Tibial artery (tissue), 4 donors: ENCODE results near the gene ZER1.
A peak's percentile ranks its signal among the peaks of the same experiment; 100 is the strongest.

Source experiments
- DNase-seq, 2 donors: peaks; one replicate each; pipeline ENCODE4 v3.0.0-alpha.2; 2019
- H3K27ac ChIP-seq, 2 donors: fragments of 200-600 bp; sonication (generic) in 1 of 2; 1 replicate in 1 of 2; 2 replicates in 1 of 2; pipeline ENCODE4 v1.5.1; 2018 to 2019; ENCODE audit warnings: mild to moderate bottlenecking in 1 of 2
- H3K27me3 ChIP-seq, 2 donors: fragments of 200-600 bp; sonication (generic) in 1 of 2; one replicate each; pipeline versions ENCODE4 v1.5.1 to v1.6.0; 2016 to 2019
- H3K36me3 ChIP-seq, 3 donors: fragments of 200-600 bp; sonication (generic) in 2 of 3; one replicate each; pipeline ENCODE4 v1.5.1; 2016 to 2019; ENCODE audit warnings: mild to moderate bottlenecking in 2 of 3
- H3K4me1 ChIP-seq, 4 donors: fragments of 200-600 bp; sonication (generic) in 2 of 4; 1 replicate in 3 of 4; 2 replicates in 1 of 4; pipeline ENCODE4 v1.5.1; 2016 to 2019
- H3K4me3 ChIP-seq, 2 donors: fragments of 200-600 bp; sonication (generic) in 1 of 2; 1 replicate in 1 of 2; 2 replicates in 1 of 2; pipeline ENCODE4 v1.5.1; 2018 to 2019; ENCODE audit warnings: mild to moderate bottlenecking in 2 of 2
- H3K9me3 ChIP-seq, 3 donors: fragments of 200-600 bp; sonication (generic) in 1 of 3; one replicate each; pipeline ENCODE4 v1.5.1; 2016 to 2019
- CTCF ChIP-seq, 2 experiments: fragments of 200-600 bp in 1 of 2; fragments of 450-650 bp in 1 of 2; IDR thresholded peaks; one replicate each; pipeline ENCODE4 v1.5.1; 2017 to 2019; ENCODE audit warnings: antibody characterized with exemption in 2 of 2, mild to moderate bottlenecking in 1 of 2, moderate library complexity in 1 of 2
- intact Hi-C: fragments of 100-400 bp; cut with DNase I; formaldehyde crosslinking; loops from one replicate; pipeline ENCODE4 v1.15.0; 2023; ENCODE audit warnings: low total_unique reads

The ZER1 gene

DNA sequence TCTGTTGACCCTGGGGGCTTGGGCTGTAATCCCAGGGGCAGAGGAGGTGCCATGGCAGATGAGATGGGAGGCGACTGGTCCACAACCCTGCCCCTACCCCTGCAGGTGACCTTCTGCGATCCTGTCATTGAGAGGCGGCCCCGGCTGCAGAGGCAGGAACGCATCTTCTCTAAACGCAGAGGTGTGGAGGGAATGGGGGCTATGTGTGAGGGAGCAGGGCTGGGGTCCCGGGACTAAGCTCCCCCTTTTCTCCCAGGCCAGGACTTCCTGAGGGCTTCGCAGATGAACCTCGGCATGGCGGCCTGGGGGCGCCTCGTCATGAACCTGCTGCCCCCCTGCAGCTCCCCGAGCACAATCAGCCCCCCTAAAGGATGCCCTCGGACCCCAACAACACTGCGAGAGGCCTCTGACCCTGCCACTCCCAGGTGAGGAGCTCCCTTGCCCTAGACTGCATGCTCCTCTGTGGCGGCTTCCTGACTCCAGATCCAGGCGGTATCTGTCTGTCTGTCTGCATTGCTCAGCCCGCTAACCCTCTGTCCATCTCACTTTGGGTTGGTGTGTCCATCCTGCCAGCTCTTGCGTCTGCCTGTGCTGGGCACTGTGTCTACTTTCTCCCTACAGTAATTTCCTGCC, 57.7 kb downstream of the ZER1 start:
- no peaks in the 10 kb centered on the region for H3K27me3 ChIP-seq
- no peak for TF ChIP-seq CTCF (IDR thresholded peaks at IDR 0.05)
- no peaks in the 10 kb centered on the region for H3K4me1 ChIP-seq
- H3K36me3 ChIP-seq, result peaks cover 0 to 17% (median 0%) of the 10 kb centered on the region in 3 donors
- no peak overlapping the region for H3K4me3 ChIP-seq
- intact Hi-C loops, result loop anchor here (2.0 kb wide), 1 partner anchor 21 kb away; no protein-coding TSS in a partner anchor
- no peaks in the 10 kb centered on the region for H3K9me3 ChIP-seq
- peak in 1 of 2 donors; percentile 48 for DNase-seq
- H3K27ac ChIP-seq, result no peak overlapping the region

- Histone ChIP-seq H3K27me3 (no peaks in the 10 kb centered on the region), H3K4me3 (no peak overlapping the region), H3K9me3 (no peaks in the 10 kb centered on the region), H3K27ac (no peak overlapping the region), H3K4me1 (no peaks in the 10 kb centered on the region), H3K36me3 (peaks cover 0 to 17% (median 0%) of the 10 kb centered on the region in 3 donors)
- no peak for TF ChIP-seq CTCF (IDR thresholded peaks at IDR 0.05)
- DNase-seq, result peak in 1 of 2 donors; percentile 24
- intact Hi-C loops, result no loop called here
These were observed 58.3 kb downstream of the ZER1 start for GRCh38 chr9:128713411-128713780.

DNA sequence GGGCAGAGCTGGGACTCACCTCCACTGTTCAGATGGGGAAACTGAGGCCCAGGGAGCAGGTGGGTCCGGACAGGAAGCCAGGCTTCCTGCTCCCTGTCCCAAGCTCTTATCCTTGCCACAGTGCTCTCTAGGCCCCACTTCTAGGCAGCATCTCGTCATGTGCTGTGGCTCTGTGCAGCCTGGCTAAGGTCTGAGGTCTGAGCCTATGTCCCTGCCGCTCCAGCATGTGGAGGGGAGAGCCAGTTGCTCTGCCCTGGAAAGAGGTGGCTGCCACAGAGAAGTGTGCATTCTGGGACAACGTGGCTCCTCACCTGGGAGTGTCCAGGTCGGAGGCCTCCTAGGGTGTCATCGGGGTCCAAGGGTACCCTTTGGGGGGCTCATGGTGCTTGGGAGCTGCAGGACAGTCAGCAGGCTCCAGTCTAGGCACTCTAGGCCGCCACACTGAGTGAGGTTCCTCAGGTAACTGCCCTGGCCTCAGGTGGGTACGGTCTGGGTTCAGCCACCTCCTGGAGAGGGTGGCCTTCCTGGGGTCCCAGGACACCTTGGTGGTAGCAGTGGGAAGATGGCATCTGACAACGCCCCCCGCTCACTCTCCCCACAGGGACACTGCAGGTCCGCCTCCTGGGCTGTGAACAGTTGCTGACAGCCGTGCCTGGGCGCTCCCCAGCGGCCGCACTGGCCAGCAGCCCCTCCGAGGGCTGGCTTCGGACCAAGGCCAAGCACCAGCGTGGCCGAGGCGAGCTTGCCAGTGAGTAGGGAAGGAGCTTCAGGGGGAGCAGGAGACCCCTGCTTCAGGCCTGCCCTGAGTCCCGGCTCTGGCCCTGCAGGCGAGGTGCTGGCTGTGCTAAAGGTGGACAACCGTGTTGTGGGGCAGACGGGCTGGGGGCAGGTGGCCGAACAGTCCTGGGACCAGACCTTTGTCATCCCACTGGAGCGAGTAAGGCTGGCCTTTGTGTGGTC, 59.0 kb downstream of the ZER1 start:
- Histone ChIP-seq H3K4me1 (no peaks in the 10 kb centered on the region), H3K27me3 (no peaks in the 10 kb centered on the region), H3K4me3 (no peak overlapping the region), H3K9me3 (no peaks in the 10 kb centered on the region), H3K36me3 (peaks cover 0 to 17% (median 0%) of the 10 kb centered on the region in 3 donors), H3K27ac (no peak overlapping the region)
- no peak for TF ChIP-seq CTCF (IDR thresholded peaks at IDR 0.05)
- intact Hi-C loops, result no loop called here
- peak; percentile 10 to 57 for DNase-seq

DNA sequence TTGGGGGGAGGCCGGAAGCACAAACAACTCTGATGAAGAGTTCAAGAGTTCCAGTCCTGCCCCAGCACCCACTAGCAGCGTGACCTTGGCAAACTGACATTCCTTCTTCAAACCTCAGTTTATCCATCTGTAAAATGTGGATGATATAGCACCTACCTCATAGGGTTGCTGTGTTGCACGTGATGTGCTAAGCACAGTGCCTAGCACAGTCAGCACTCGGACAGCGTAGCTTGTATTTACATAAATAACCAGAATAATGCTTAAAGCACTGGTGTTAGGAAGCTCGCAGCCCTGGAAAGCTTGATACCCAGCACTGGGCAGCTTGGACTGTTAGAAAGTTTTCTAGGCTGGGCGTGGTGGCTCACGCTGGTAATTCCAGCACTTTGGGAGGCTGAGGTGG, 64.3 kb downstream of the ZER1 start:
- Histone ChIP-seq H3K9me3 (no peaks in the 10 kb centered on the region), H3K4me1 (peaks cover 0 to 8% (median 5%) of the 10 kb centered on the region in 4 donors), H3K36me3 (no peaks in the 10 kb centered on the region), H3K27ac (no peak overlapping the region), H3K4me3 (no peak overlapping the region), H3K27me3 (no peaks in the 10 kb centered on the region)
- no peak for TF ChIP-seq CTCF (IDR thresholded peaks at IDR 0.05)
- intact Hi-C loops, result no loop called here
- peak in 1 of 2 donors; percentile 34 for DNase-seq

- no peaks in the 10 kb centered on the region for H3K27me3 ChIP-seq
- H3K4me3 ChIP-seq, result no peak overlapping the region
- no peaks in the 10 kb centered on the region for H3K9me3 ChIP-seq
- H3K36me3 ChIP-seq, result no peaks in the 10 kb centered on the region
- TF ChIP-seq CTCF (IDR thresholded peaks at IDR 0.05), result no peak
- intact Hi-C loops, result no loop called here
- peak in 1 of 2 donors; percentile 57 for DNase-seq
- H3K27ac ChIP-seq, result no peak overlapping the region
- peaks cover 0 to 13% (median 8%) of the 10 kb centered on the region in 4 donors for H3K4me1 ChIP-seq
These were observed 64.9 kb downstream of the ZER1 start for GRCh38 chr9:128706671-128707381.
